ENCODE results near the gene LYRM4.

GRCh38 chr6:5214570-5215052 lies 46.1 kb downstream of the LYRM4 start:
- TF ChIP-seq TAF1 (IDR thresholded peaks at IDR 0.05; ENCODE audit: borderline replicate concordance, insufficient read depth, low read length) (no peak), REST (IDR thresholded peaks at IDR 0.05; ENCODE audit: insufficient read depth in 1 of 2, low read depth in 2 of 2, low read length in 2 of 2) (no peak), POLR2AphosphoS5 (IDR thresholded peaks at IDR 0.05; ENCODE audit: low read depth, low read length) (no peak), SIN3A (IDR thresholded peaks at IDR 0.05; ENCODE audit: borderline replicate concordance, insufficient read depth, low read length) (no peak), FOXP2 (optimal IDR thresholded peaks at IDR 0.05; ENCODE audit: borderline replicate concordance, extremely low read depth, extremely low read length, insufficient read depth) (no peak)
